Activated CD8-positive, alpha-beta T cell treated with anti-CD3 and anti-CD28 coated beads for 36 hours (primary cell): ENCODE results near the gene PPP2R2C. TPM values are rescaled to one million over a fixed set of nuclear protein-coding genes. Genes with fewer than 3 reads are reported as not detected.

Source experiments
- ATAC-seq: fragments of 200-7000 bp; cut with Tn5 transposase; one replicate; pipeline ENCODE4 v1.10.0; 2021; ENCODE audit warnings: mild to moderate bottlenecking, moderate library complexity
- CTCF ChIA-PET: fragments of 350-600 bp; sonication (Branson Sonifier 250); formaldehyde crosslinking; loops from one replicate; lab custom pipeline; 2021; ENCODE audit warnings: antibody characterized with exemption; lab: Charles Lee
- POLR2A ChIA-PET: fragments of 350-600 bp; sonication (Branson Sonifier 250); formaldehyde crosslinking; loops from one replicate; lab custom pipeline; 2021; ENCODE audit warnings: antibody characterized with exemption; lab: Charles Lee
- DNase-seq: peaks from one replicate; pipeline ENCODE4 v3.0.0-alpha.2; 2020
- H3K27ac Mint-ChIP-seq: one replicate; pipeline ENCODE4 v1.8.0; 2021; ENCODE audit warnings: mild to moderate bottlenecking, mixed read lengths
- H3K27me3 Mint-ChIP-seq: one replicate; pipeline ENCODE4 v1.8.0; 2021; ENCODE audit warnings: mixed read lengths
- H3K36me3 Mint-ChIP-seq: one replicate; pipeline ENCODE4 v1.8.0; 2021; ENCODE audit warnings: low read depth, mixed read lengths
- H3K4me1 Mint-ChIP-seq: one replicate; pipeline ENCODE4 v1.8.0; 2021; ENCODE audit warnings: low read depth, mixed read lengths
- H3K4me3 Mint-ChIP-seq: one replicate; pipeline ENCODE4 v1.8.0; 2021; ENCODE audit warnings: mild to moderate bottlenecking, moderate library complexity, mixed read lengths
- H3K9me3 Mint-ChIP-seq: one replicate; pipeline ENCODE4 v1.8.0; 2021; ENCODE audit warnings: mixed read lengths
- intact Hi-C: fragments of 100-400 bp; cut with micrococcal nuclease; formaldehyde crosslinking; loops from one replicate; pipeline ENCODE4 v1.10.0; 2022
- total RNA-seq, 2 experiments: library from RNA; stranded (reverse); gene quantifications; one replicate each; pipeline ENCODE4 v1.2.3, GENCODE V29; 2021
- TF ChIP-seq, protein P1 (sequence below): fragments of 200-600 bp; IDR thresholded peaks from one replicate; pipeline ENCODE4 v1.8.0; 2022; ENCODE audit warnings: antibody characterized with exemption, mild to moderate bottlenecking

The PPP2R2C gene
- total RNA-seq, 2 experiments from 2014 or later = not detected

GRCh38 chr4:6460876-6461275, 11.5 kb downstream of the PPP2R2C start:
- H3K27ac Mint-ChIP-seq = no peak overlapping the region
- no peak overlapping the region for H3K4me3 Mint-ChIP-seq
- ATAC-seq (no peak), DNase-seq (no peak)
- CTCF ChIA-PET = no interaction called here
- peaks cover 19% of the 10 kb centered on the region for H3K27me3 Mint-ChIP-seq
- H3K36me3 Mint-ChIP-seq = no peaks in the 10 kb centered on the region
- no peaks in the 10 kb centered on the region for H3K4me1 Mint-ChIP-seq
- intact Hi-C loops = no loop called here
- H3K9me3 Mint-ChIP-seq = peaks cover 2% of the 10 kb centered on the region
- TF ChIP-seq, protein P1, sequence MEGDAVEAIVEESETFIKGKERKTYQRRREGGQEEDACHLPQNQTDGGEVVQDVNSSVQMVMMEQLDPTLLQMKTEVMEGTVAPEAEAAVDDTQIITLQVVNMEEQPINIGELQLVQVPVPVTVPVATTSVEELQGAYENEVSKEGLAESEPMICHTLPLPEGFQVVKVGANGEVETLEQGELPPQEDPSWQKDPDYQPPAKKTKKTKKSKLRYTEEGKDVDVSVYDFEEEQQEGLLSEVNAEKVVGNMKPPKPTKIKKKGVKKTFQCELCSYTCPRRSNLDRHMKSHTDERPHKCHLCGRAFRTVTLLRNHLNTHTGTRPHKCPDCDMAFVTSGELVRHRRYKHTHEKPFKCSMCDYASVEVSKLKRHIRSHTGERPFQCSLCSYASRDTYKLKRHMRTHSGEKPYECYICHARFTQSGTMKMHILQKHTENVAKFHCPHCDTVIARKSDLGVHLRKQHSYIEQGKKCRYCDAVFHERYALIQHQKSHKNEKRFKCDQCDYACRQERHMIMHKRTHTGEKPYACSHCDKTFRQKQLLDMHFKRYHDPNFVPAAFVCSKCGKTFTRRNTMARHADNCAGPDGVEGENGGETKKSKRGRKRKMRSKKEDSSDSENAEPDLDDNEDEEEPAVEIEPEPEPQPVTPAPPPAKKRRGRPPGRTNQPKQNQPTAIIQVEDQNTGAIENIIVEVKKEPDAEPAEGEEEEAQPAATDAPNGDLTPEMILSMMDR = no peak
- POLR2A ChIA-PET = no interaction called here

- intact Hi-C loops = no loop called here
Observed at GRCh38 chr4:6458528-6458927, 13.9 kb downstream of the PPP2R2C start.

DNA sequence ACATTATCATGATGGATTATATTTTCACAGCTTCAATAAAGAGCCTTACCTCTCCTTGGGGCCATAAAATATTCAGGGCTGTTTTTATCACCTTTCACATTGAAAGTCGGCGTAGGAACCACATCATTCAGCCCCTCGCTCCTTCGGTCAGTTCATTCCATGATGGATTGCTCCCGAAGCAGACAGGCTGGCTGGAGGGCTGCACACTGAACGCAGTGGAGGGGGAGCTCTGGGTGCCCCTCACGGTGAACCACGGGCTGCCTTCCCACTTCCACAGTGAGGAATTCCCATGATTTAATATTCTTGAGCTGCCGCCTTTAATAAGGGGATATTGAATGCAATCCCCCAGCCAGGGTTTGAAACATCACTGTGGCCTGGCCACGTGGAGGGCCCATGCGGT, 16.0 kb downstream of the PPP2R2C start:
- intact Hi-C loops = no loop called here
- ATAC-seq = no peak
- POLR2A ChIA-PET = interaction anchor here (0.7 kb wide), 1 partner anchor 117 kb away, joined by 3 read pairs; no protein-coding TSS in a partner anchor
- CTCF ChIA-PET = interaction anchor here (1.4 kb wide), 1 partner anchor 205 kb away, joined by 3 read pairs; no protein-coding TSS in a partner anchor
- H3K27ac Mint-ChIP-seq = no peak overlapping the region
- H3K4me1 Mint-ChIP-seq = no peaks in the 10 kb centered on the region
- no peak overlapping the region for H3K4me3 Mint-ChIP-seq
- peaks cover 2% of the 10 kb centered on the region for H3K9me3 Mint-ChIP-seq
- H3K27me3 Mint-ChIP-seq = peaks cover 15% of the 10 kb centered on the region
- DNase-seq = no peak
- TF ChIP-seq, protein P1 = no peak
- no peaks in the 10 kb centered on the region for H3K36me3 Mint-ChIP-seq

More at GRCh38 chr4:6458528-6458927, 13.9 kb downstream of the PPP2R2C start:
- DNase-seq (no peak), ATAC-seq (no peak)
- CTCF ChIA-PET = no interaction called here
- POLR2A ChIA-PET = no interaction called here
- H3K4me1 Mint-ChIP-seq = no peaks in the 10 kb centered on the region
- no peak overlapping the region for H3K4me3 Mint-ChIP-seq
- H3K36me3 Mint-ChIP-seq = no peaks in the 10 kb centered on the region
- peaks cover 2% of the 10 kb centered on the region for H3K9me3 Mint-ChIP-seq
- peaks cover 17% of the 10 kb centered on the region for H3K27me3 Mint-ChIP-seq
- H3K27ac Mint-ChIP-seq = no peak overlapping the region
- TF ChIP-seq, protein P1 = no peak

GRCh38 chr4:6454112-6454910, 18.1 kb downstream of the PPP2R2C start:
- ATAC-seq (no peak), DNase-seq (no peak)
- Mint-ChIP-seq H3K9me3 (peaks cover 2% of the 10 kb centered on the region), H3K4me3 (no peak overlapping the region), H3K36me3 (no peaks in the 10 kb centered on the region), H3K27ac (no peak overlapping the region), H3K4me1 (no peaks in the 10 kb centered on the region), H3K27me3 (peaks cover 3% of the 10 kb centered on the region)
- TF ChIP-seq, protein P1 = no peak
- POLR2A ChIA-PET = no interaction called here
- CTCF ChIA-PET = no interaction called here
- intact Hi-C loops = no loop called here

GRCh38 chr4:6453688-6453990, 18.8 kb downstream of the PPP2R2C start:
- ATAC-seq (no peak), DNase-seq (no peak)
- Mint-ChIP-seq H3K9me3 (peaks cover under 1% of the 10 kb centered on the region), H3K27me3 (peaks cover 3% of the 10 kb centered on the region), H3K4me3 (no peak overlapping the region), H3K27ac (no peak overlapping the region), H3K4me1 (no peaks in the 10 kb centered on the region), H3K36me3 (no peaks in the 10 kb centered on the region)
- intact Hi-C loops = no loop called here
- CTCF ChIA-PET = no interaction called here
- POLR2A ChIA-PET = no interaction called here
- TF ChIP-seq, protein P1 = no peak
